ENCODE results near the gene TMX2.

The TMX2 gene

GRCh38 chr11:57764972-57765371 is 52.6 kb downstream of the TMX2 start:
- DNase-seq (ENCODE audit: low read depth) = no peak

GRCh38 chr11:57770793-57771192 is 58.4 kb downstream of the TMX2 start:
- no peak for DNase-seq (ENCODE audit: low read depth)

GRCh38 chr11:57771365-57771764 is 59.0 kb downstream of the TMX2 start:
- no peak for DNase-seq (ENCODE audit: low read depth)

GRCh38 chr11:57772562-57772961 is 60.2 kb downstream of the TMX2 start:
- peak; percentile 47 for DNase-seq (ENCODE audit: low read depth)

GRCh38 chr11:57773026-57773598 is 60.7 kb downstream of the TMX2 start:
- no peak for DNase-seq (ENCODE audit: low read depth)

GRCh38 chr11:57775491-57775890 is 63.1 kb downstream of the TMX2 start:
- DNase-seq (ENCODE audit: low read depth) = no peak

- no peak for DNase-seq (ENCODE audit: low read depth)
These were observed 63.7 kb downstream of the TMX2 start for GRCh38 chr11:57776031-57776521.

- no peak for DNase-seq (ENCODE audit: low read depth)
These were observed 64.3 kb downstream of the TMX2 start for GRCh38 chr11:57776577-57777210.

- peak; percentile 39 for DNase-seq (ENCODE audit: low read depth)
These were observed 65.5 kb downstream of the TMX2 start for GRCh38 chr11:57777969-57778317.

- peak; percentile 97 for DNase-seq (ENCODE audit: low read depth)
These were observed 66.1 kb downstream of the TMX2 start for GRCh38 chr11:57778318-57779037.

GRCh38 chr11:57779276-57779675 is 66.9 kb downstream of the TMX2 start:
- DNase-seq (ENCODE audit: low read depth) = peak; percentile 70

- DNase-seq (ENCODE audit: low read depth) = no peak
These were observed 69.1 kb downstream of the TMX2 start for GRCh38 chr11:57781529-57781943.

- no peak for DNase-seq (ENCODE audit: low read depth)
These were observed 72.7 kb downstream of the TMX2 start for GRCh38 chr11:57785072-57785471.

GRCh38 chr11:57786436-57786835 is 74.0 kb downstream of the TMX2 start:
- no peak for DNase-seq (ENCODE audit: low read depth)

- DNase-seq (ENCODE audit: low read depth) = no peak
These were observed 74.7 kb downstream of the TMX2 start for GRCh38 chr11:57787006-57787604.

GRCh38 chr11:57787920-57788702 is 75.7 kb downstream of the TMX2 start:
- DNase-seq (ENCODE audit: low read depth) = no peak

GRCh38 chr11:57788703-57789088 is 76.3 kb downstream of the TMX2 start:
- DNase-seq (ENCODE audit: low read depth) = no peak

All from ELR (cell line).